HuH-7.5 (cell line): ENCODE data around the gene AP1M1.
"Not testable (repeated sequence)": the region's sequence is repeated elsewhere in the genome, so short reads cannot be mapped to it uniquely, and the experiment has no call there.

Experiments used
- DNase-seq: peaks from one replicate; pipeline ENCODE4 v3.0.0; 2011; ENCODE audit warnings: low spot score

Gene AP1M1

GRCh38 chr19:16261584-16262368 lies 64.1 kb downstream of the AP1M1 start:
- no peak for DNase-seq

DNA sequence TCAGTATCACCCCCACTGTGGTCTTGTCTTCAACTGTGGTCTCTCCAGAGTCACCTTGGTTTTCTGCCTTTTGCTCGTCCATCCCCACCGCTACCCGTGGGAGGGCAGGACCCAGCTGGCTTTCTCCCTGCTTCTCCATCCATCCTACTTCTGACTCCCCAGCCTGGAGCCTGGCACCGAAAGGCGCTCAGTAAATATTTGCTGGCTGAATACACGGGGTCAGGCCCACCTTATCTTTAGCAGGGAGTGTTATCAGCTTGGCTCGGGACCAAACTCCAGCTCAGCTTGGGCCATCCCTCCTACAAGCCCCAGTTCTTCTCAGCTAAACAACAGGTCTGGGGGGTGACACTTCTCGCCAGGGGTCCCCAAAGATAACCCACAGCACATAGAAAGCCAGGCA lies 64.9 kb downstream of the AP1M1 start:
- DNase-seq, result peak; percentile 89

GRCh38 chr19:16263141-16263761 lies 65.5 kb downstream of the AP1M1 start:
- peak; percentile 55 for DNase-seq

GRCh38 chr19:16265205-16265604 lies 67.5 kb downstream of the AP1M1 start:
- no peak for DNase-seq

- no peak for DNase-seq
Observed at GRCh38 chr19:16265890-16266585, 68.3 kb downstream of the AP1M1 start.

DNA sequence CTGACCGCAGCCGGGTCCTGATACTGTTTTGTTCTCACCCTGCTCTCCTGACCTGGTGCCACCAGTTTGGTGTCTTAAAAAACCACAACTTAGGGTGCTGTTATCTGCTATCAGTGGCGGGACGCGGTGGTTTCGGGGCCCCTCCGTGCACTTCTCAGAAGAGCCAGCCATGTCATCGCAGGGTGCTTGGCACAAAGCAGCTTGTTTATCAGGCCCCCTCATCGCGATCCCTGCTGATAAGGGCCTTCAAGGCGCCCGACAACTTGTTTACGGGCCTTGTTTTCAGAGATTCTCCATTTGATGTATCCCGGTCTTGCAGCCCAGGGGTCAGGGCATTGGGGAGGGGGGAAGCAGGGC lies 68.9 kb downstream of the AP1M1 start:
- no peak for DNase-seq

- DNase-seq, result no peak
Observed at GRCh38 chr19:16268676-16269319, 71.1 kb downstream of the AP1M1 start.

GRCh38 chr19:16272945-16273344 lies 75.2 kb downstream of the AP1M1 start:
- DNase-seq, result no peak

- DNase-seq, result no peak
Observed at GRCh38 chr19:16274447-16274846, 76.7 kb downstream of the AP1M1 start.

GRCh38 chr19:16280306-16280705 lies 82.6 kb downstream of the AP1M1 start:
- DNase-seq, result no peak

- DNase-seq, result no peak
Observed at GRCh38 chr19:16281743-16282142, 84.0 kb downstream of the AP1M1 start.

GRCh38 chr19:16283210-16284061 lies 85.7 kb downstream of the AP1M1 start:
- DNase-seq, result no peak

DNA sequence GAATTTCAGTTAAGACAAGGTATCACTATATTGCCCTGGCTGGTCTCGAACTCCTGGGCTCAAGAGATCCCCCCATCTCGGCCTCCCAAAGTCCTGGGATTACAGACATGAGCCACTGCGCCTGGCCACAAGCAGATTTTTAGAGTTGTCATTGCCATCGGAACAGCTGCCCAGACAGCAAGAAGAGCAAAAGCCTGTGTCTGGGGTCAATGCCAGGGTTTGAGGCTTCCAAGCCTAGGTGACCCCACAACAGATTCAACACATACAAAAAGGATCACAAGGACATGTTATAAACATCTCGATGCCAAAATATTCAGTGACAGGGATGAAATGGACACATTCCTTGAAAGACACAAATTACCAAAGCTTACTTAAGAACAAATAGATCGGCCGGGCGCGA lies 86.8 kb downstream of the AP1M1 start:
- no peak for DNase-seq

DNA sequence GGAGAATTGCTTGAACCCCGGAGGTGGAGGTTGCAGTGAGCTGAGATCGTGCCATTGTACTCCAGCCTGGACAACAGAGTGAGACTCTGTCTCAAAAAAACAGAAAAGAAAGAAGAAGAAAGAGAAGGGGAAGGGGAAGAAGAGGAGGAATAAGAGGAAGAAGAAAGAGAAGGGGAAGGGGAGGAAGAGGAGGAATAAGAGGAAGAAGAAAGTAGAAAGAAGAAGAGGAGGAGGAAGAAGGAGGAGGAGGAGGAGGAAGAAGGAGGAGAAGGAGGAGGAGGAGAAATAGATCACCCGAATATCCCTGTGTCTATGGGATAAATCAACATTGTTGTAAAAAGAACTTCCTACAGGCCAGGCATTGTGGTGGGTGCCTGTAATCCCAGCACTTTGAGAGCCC lies 87.4 kb downstream of the AP1M1 start:
- not testable (repeated sequence) for DNase-seq

DNA sequence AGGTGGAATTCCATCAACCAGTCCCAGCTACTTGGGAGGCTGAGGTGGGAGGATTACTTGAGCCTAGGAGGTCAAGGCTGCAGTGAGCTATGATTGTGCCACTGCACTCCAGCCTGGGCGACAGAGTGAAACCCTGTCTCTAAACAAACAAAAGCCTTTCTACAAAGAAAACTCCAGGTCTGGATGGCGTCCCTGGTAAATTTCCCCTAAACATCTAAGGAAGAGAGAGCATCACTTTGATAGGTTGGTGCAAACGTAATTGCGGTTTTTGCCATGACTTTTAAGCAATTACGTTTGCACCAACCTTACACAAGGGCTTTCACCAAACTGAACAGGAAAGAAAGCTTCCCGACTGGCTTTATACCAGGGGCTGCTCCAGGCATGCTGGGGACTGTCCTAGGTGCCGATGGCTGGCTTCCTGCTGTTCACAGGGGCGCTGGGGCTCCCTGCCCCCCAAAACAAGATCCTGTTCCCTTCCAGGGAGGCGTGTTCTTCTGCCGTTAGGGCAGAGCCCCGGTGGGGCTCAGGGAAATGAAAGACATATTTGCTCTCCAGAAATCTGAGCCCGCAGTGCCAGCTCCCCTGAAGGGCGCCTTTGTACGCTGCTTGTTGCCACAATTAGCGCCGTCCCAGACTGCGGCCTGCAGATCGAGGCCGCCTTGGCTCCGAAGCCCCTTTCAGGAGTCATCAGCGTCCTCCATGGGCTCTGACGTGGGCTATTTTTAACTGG lies 88.2 kb downstream of the AP1M1 start:
- DNase-seq, result no peak

- no peak for DNase-seq
Observed at GRCh38 chr19:16288544-16288943, 90.8 kb downstream of the AP1M1 start.

- no peak for DNase-seq
Observed at GRCh38 chr19:16289594-16289993, 91.9 kb downstream of the AP1M1 start.

DNA sequence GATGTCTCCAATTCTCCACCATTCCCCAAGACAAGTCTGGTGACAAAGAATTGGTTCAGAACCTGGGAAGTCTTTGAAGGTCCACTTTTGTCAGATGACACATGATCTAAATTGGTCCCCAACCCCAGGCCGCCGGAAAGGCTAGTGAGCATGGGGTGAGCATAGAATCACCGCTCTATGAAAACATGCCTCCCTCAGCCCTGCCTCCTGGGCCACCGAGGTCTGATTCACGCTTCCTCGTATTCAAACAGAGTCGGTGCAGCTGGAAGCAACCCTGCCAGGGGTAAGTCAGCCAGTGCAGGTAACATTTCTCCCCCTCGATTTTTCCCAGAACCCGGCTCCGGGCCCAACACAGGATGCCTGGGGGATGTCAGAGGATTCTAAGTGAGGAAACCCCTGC lies 93.0 kb downstream of the AP1M1 start:
- no peak for DNase-seq

DNA sequence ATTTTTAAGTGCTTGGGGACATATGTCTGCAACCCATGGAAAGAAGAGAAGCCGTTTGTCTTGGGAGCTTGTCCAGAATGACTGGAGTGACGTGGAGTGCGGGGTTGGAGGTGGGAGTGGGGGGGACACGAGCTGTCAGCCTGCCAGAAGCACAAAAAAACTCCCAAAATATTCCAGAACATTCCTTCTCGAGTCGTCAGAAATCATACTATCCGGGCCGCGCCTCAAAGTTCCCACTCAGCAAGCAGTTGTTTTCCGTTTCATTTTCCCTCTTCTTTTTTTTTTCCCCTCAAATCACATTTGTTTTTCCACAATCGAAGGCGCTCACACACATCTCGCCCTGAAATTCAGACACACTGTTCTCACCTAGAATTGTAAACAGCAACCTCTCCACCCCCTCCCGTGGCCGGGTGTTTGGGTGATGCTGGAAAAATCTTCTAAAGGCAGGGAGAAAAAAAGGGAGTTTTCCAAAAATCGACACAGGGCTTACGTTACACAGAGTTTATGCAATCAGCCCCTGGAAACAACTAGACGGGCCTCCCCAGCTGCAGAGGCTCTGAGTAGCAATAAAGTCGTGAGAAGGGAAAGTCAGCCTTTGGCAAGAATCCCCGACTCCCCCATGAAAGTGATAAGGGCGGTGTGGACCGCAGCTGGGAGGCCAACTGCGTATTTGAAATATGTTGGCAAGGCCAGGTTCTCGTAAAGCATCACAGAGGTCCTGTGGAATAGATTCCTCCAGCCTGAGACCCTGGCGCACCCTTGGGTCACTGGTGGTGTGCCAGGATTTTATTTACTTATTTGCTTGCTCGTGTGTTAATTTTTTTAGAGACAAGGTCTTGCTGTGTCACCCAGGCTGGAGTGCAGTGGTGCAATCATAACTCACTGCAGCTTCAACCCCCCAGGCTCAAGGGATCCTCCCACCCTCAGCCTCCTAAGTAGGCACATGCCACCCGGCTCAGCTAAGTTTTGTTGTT lies 95.7 kb downstream of the AP1M1 start:
- peak; percentile 56 for DNase-seq

DNA sequence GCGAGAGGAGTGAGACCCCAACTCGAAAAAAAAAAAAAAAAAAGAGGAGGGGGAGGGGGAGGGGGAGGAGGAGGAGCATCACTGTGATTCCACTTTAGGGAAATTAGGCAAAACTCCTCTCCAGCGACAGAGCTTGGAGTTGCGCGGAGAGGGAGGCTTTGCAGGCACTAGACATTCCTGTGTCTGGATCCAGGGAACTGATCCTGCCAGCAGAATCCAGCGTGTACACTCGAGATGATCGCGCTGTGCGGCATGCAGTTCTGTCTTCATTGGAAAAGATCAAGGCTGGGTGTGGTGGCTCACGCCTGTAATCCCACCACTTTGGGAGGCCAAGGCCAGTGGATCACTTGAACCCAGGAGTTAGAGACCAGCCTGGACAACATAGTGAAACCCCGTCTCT lies 97.3 kb downstream of the AP1M1 start:
- DNase-seq, result no peak
